ENCODE data around the gene SFXN1.

SFXN1 gene

DNA sequence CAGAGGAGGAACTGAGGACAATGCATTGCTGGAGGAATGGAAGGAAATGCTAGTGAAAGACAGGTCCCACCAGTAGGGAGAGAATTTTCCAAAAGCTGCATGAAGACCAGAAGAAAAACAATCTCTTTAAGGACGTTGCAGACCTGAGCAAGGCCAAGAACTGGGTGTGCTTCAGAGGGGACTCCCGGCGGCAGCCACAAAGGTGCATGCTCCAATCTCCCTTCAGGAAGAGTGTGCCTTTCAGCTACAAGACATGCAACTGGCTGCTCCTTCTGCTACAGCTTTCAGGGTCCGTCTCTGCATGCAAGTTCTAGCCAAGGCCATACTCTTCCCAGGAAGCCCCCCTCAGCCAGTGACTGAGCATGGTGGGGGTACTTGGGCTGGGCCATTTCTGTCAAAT is 62.9 kb downstream of the SFXN1 start:
- no peak for DNase-seq (ENCODE audit: low read depth in 2 of 2)

DNA sequence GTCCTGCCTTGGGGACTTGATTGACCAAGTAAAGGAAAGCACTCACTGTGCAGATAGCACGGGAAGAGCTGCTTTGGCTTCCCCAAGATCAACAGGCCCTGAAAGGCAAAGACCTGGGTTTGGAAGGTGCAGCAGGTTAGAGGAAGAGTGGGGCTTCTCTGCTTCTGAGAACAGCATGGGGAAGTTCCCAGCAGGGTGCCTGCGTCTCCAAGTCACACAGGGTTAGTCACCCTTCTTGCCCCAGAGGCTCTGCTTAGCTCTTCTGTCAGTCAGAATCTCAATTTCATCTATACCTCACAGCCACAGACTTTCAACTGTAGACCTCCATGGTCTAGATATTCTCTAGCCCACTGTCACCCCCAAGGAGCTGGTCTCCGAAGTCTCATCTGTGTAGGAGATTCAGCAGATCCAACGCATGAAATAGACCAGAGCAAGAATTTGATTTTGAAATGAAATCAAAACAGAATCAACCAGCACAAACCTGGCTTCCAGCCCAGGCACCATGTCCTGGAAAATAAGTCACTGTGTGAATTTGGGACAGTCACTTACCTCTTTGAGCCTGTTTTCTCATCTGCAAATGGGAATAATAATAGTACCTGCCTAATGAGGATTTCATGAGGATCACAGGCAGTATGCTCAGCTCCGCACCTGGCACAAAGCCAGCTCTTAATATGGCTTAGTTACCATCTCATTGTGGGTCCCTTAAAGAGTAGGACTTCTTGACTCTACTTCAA is 64.0 kb downstream of the SFXN1 start:
- no peak for DNase-seq (ENCODE audit: low read depth in 2 of 2)

DNA sequence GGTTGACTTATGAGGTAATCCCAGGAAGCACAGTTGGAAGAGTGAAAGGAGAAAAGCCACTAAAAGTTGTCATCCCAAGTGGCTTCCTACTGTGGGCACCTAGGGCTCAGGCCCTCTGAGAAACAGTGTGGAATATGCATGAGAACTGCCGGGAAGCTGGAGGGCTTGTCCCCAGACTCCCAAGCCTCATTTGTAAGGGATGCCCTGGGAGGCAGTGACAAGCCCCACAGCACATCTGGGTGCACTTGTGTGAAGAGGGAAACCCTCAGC is 64.5 kb downstream of the SFXN1 start:
- DNase-seq (ENCODE audit: low read depth in 2 of 2): no peak

DNA sequence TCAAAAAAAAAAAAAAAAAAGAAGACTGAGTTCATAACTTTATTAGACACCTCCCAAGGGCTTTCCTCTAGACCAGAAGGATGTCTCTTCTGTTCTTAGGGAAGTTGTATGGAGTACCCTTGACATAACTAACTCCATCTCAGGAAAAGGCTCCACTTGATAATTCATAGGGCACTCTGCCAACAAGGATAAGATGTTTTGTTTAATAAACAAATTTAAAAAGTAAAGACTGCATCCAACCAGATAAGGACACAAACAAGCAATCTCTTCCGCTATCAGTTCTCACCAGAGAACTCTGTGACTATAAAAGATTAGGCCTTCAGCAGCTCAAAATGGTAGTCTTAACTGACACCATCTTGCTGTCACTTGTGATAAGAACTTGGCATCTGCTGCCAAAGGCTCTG is 65.8 kb downstream of the SFXN1 start:
- no peak for DNase-seq (ENCODE audit: low read depth in 2 of 2)

DNA sequence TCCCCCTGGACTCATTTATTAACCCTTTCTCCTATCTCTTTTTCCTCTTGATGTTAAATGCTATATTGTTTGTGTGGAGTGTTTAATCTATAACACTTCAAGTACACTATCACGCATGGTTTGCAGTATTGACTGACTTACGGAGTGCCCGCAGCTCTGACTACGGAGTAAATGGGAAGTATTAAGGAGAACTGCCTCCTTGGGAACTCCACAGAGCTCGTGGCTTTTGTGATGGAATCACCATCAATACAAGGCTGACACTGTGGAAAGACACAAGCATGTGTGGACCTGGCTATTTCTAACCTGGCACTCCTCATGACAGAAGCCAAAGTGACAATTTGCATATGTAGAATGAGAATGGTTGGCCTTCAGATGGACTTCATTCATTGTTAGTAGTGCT is 66.2 kb downstream of the SFXN1 start:
- DNase-seq (ENCODE audit: low read depth in 2 of 2): no peak

DNA sequence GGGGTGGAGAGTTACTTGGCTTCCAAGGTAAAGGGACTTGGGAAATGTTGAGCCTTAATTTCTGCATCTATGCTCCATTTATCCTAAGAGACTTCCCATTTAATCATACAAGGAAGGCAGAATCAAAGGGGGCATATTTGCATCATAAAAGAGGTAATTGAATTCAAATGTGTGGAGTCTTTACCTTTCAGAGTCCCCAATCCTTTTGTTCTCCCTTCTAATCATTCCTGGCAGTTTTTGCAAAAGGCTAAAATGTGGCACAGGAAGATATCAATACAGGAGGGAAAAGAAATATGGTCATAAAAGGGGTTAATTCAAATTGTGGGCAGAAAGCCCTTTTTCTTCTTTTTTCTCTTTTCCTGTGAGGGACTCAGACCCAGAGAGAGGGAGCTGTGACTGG is 69.5 kb downstream of the SFXN1 start:
- DNase-seq (ENCODE audit: low read depth in 2 of 2): no peak

DNA sequence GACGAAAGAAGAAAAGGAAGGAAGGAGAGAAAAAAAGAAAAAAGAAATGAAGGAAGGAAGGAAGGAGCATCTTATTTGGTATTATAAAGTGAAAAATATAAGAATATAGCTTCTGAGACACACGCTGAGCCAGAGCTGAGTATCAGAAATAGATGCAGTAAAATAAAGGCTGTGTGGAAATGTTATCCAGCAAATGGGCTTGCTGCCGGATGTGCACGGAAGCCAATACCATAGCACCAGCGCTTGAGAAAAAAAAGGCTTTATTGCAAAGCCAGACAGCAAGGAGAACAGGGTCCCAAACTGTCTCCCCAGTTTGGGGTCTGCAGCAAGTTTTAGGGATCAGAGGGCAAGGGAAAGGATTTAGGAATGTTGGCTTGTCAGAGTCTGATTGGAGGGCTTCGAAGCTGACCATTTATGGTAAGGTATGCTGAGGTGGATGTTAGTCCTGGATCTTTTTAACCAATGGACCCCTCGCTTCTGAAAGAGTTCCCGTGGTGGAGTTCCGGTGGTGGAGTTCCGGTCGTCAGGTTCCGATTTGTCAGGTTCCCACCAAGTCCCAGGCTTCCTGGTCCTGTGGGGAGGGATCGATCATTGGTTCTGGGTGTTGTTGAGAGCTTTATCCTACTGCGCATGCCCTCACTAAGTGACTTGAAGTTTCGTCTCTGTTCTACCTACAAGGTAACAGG is 70.4 kb downstream of the SFXN1 start:
- no peak for DNase-seq (ENCODE audit: low read depth in 2 of 2)

DNA sequence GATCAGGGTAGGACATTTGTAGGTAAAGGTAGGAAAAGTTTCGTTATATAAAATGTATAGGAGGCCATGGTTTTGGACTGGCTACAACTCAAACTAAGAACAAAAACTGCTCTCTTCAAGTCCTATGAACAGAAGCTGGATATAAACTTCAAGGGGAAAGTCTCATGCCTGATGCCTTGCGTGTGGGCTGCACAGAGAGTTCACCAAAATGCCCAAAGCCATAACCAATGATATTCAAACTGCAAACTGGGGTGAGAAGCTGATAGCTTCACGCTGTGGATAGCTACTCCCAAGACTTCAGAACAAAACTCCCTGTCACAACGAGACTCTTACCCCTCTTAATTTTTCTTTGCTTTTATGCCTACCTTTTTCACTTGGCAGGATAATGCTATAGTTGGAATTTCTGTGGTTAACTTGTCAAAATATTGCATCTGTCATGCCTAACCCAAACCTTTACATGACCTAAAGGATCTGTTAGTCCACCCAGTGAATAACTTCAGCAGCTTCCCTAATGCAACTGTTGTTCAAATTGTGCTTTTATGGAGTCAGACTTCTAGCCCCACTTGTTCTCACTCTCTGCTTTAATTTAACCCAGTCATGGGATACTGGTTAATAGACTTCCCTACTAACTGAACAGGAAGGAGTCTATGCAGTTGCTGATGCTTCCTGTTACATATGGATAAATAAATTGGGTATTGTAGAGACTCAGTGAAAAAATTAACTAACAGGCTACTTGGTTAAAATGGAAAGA is 71.9 kb downstream of the SFXN1 start:
- DNase-seq (ENCODE audit: low read depth in 2 of 2): no peak

DNA sequence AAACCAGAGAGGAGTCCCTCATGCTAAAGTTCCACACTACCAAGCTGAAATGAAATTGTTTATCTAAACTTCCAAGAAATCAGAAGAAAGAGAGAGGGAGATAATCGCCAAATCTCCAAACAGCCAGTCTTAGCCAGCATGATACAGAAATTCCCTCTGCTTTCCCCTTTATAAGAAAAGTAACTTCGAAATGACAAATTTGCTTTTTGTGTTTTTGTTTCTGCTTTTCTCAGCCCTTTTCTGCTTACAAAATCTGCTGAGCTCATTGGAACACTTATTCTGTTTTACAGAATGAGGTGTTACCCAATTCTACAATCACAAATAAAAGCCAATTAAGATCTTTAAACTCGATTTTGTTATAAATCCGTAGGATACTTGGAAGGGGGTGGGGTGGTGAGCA is 72.9 kb downstream of the SFXN1 start:
- no peak for DNase-seq (ENCODE audit: low read depth in 2 of 2)

DNA sequence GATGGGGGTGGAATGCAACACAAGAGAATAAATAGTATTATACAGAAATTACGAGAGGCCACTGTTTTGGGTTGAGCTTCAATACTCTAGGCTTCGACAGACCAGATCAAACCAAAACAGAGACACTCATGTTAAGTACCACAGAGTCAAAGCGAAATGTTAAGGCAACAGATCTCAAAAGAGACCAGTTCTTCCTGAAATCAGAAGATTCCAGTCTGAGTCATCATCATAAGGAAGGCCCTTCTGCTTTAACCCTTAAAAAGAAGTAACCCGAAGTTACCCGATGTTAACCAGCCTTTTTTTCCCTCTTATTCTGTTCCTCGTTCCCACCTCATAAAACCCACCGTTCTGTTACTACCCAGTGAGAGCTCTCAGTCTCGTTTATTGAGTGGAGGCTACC is 75.9 kb downstream of the SFXN1 start:
- no peak for DNase-seq (ENCODE audit: low read depth in 2 of 2)

DNA sequence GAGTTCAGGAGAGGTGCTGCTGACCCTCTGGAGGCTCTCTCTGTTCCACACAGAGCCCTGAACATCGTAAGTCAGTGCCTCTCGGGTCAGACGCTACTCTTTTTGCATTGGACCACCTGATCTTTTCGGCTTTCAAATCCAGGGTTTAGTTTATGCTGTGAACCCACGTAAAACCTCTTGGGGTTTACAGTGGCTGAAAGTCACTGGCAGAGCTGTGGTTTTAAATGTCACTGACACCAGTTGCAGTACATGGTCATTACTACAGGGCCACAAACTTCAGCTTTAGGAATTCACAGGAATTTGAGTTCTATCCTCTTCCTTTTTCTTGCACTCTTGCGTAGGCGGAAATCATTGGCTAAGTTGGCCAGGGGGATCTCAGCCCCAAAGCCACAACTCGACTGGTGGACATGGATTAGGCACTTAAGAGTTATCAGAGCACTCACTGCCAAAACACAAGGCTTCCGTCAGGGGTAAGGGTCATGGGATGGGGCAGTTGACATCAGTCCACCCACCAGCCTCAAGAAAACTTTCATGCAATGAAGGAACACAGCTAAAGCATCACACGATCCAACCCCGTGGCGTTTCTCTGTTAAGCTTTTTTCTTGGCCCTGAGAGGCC is 76.9 kb downstream of the SFXN1 start:
- DNase-seq (ENCODE audit: low read depth in 2 of 2): no peak

DNA sequence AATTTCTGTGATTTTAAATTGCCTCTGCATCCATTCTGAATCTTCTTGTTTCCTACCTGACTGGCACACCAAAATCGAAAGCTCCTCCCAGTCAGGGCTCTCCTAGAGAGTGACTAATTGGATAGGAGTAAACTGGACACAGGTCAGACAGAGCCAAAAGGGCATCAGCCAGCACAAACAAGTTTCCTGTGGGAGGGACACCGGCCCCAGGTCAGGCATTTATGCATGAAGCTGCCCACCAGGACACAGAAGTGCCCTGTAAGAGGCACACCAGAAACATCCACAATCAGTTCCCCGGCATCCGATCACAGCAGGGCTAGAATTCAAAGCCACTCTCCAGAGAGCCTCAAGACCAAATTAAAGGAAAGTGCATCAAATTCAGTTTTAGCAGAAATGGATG is 78.4 kb downstream of the SFXN1 start:
- no peak for DNase-seq (ENCODE audit: low read depth in 2 of 2)

DNA sequence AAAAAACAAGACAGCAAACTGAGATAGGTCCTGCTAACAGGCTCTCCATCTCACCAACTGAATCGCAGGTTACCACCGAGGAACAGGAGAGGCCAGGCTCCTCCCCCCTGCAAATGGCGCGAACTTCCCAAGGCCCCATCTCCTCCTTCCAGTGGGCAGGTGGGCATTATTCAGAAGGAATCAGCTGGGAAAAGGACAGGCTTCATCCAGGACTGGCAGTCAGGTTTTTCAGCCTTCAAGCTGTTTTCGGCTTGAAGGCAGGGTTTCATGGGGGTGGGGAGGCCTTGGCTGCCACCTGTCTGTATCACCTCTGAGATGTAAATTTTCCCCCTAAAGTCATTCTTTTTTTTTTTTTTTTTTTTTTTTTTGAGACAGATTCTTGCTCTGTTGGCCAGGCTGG is 79.4 kb downstream of the SFXN1 start:
- DNase-seq (ENCODE audit: low read depth in 2 of 2): no peak

DNA sequence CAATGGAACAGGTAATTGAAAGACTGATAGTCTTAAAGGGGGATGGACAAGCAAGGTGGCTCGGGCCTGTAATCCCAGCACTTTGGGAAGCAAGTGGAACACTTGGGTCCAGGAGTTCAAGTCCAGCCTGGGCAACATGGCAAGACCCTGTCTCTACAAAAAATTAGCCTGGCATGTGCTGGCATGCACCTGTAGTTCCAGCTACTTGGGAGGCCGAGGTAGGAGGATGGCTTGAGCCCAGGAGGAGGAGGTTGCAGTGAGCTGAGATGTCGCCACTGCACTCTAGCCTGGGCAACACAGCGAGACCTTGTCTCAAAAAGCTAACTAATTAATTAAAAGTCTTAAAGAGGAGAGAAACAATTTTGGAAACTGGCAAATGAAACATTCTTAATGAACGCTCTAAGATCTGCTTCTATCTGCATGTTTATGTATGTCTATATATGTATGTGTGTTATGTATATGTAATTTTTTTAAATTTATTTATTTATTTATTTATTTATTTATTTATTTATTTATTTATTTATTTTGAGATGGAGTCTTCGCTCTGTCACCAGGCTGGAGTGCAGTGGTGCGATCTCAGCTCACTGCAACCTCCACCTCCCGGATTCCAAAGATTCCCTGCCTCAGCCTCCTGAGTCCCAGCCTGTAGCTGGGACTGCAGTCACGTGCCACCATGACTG is 80.6 kb downstream of the SFXN1 start:
- DNase-seq (ENCODE audit: low read depth in 2 of 2): no peak

DNA sequence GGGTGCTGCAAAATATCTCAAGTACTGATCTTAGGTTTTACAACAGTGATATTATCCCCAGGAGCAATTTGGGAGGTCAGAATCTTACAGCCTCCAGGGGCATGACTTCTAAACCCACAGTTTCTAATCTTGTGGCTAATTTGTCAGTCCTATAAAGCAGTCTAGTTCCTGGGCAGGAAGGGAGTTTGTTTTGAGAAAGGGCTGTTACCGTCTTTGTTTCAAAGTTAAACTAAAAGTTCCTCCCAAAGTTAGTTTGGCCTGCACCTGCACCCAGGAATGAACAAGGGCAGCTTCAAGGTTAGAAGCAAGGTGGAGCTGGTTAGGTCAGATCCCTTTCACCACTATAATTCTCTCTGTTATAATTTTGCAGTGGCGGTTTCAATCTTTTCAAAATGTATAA is 81.7 kb downstream of the SFXN1 start:
- no peak for DNase-seq (ENCODE audit: low read depth in 2 of 2)

DNA sequence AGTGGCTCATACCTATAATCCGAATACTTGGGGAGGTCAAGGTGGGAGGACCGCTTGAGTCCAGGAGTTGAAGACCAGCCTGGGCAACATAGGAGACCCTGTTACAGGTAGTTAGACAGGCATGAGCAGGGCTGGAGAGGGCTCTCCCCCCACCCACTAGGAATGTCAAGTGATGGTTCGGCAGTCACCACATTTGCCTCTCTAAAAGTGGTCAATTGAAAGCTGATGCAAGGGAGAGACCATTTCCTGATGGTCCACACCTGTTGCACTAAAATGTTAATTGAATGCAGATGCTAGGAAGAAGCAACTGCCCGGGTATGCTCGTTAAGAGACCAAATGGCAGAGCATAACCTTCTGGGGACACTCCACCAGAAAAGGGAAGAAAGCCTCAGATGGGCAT is 82.7 kb downstream of the SFXN1 start:
- no peak for DNase-seq (ENCODE audit: low read depth in 2 of 2)

DNA sequence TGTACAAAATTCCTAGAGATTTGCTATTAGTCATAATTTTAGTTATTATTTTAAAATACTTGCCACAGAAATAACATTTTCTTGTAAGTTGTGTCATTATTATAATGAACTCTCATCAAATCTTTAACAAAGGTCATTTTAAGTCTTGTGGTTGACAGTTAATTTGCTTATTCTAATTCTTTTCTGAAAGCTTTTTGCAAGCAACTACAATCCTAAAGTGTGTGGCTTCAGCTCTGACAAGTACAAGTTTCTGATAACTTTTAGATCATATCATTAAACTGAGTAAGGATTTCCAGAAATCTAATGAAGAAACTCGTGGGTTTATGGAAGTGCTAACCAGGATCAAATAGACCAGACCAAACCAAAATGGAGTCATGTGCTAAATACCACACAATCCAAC is 86.4 kb downstream of the SFXN1 start:
- no peak for DNase-seq (ENCODE audit: low read depth in 2 of 2)

DNA sequence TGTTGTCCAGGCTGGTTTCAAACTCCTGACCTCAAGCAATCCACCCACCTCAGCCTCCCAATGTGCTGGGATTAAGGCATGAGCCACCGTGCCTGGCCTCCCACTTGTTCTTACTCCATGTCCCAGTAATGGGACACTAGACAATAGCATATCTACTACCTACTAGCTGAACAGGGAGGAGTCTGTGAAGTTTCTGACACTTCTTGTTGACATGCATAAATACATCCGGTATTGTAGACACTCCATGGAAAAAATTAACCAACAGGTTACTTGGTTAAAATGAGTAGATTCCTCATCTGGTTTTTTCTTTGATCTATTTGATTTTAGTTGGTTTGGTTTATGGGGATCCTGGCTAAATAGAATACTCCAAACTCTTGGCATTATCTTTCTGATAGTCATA is 88.3 kb downstream of the SFXN1 start:
- no peak for DNase-seq (ENCODE audit: low read depth in 2 of 2)

DNA sequence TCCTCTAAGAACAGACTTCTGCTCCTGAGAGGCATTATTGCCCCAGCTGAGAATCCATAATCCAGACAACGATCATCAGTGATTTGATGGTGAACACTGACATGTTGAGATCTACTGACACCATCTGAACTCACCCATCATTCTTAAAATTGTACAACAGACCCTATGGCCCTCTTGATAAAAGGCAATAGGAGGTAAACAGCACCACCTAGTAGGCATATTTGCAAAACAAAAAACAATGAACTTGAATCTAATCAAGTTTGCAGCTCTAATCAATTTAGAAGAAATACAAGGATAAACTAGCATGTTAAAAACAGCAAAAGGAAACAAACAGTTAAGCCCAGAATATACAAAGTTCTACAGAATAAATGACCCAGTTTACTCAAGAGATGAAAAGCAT is 89.6 kb downstream of the SFXN1 start:
- DNase-seq (ENCODE audit: low read depth in 2 of 2): no peak

DNA sequence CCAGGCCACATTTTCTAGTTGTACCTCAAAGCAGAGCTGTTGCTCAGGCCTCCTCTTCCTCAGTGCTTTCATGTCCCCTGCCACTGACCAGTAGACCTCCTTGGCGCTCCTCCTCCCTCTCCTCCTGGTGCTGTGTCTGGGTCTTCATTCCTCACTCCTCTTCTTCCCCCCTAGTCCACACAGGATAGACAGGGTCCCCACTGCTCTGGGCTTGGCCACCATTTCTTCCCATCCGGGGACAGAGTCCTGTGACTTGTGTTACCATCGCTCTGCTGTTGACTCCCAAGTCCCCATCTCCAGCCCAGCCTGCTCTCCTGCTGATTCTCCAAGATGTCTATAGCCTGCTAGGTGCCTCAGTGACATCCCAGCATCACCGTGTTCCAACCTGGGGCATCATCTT is 91.3 kb downstream of the SFXN1 start:
- DNase-seq (ENCODE audit: low read depth in 2 of 2): no peak

DNA sequence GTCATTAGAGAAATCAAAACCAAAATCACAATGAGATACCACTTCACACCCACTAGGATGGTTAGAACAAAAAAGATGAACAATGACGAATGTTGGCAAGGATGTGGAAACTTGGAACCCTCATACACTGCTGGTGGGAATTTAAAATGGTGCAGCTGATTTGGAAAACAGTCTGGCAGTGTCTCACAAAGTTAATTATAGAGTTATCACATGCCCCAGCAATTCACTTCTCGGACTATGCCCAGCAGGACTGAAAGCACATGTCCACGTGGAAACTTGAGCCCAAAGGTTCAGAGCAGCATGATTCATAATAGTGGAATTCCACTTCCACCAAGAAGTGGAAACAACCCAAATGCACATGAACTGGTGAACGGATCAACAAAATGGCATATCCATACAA is 94.5 kb downstream of the SFXN1 start:
- DNase-seq (ENCODE audit: low read depth in 2 of 2): no peak

DNA sequence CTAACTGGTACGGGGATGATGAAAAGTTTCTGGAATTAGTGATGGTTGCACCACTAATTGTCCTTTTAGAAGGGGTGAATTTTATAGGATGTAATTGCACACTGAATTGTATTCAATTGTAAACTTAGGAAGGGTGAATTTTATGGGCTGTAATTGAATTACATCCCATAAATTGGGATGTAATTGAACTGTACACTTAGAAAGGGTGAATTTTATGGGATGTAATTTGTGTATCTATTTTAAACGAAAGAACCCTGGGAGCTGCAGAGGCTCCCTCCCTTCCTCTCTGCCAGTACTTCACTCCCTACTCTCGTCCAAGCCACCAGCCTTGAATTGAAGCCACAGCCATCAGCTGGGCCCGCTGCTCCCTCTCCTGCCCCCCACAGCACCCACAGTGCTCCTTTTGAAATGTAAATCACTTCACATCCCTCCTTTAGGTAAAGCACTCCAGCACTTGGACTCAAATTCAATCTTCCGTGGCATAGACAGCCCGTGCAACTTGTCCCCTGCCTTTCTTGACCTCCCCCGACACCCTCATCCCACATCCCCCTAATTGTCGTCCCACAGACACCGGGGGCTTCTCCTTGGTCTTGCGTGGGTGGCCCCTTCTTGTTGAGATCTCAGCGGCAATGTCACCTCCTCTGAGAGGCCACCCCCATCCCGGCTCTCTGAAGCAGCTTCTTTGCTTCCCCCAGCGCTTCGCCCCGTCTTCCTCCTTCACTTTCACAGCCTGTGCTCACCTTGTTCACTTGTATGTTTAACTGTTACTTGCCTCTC is 95.3 kb downstream of the SFXN1 start:
- no peak for DNase-seq (ENCODE audit: low read depth in 2 of 2)

Measured in fibroblast of skin of left quadriceps (primary cell).